Activated T-cell treated with anti-CD3 and anti-CD28 coated beads, Interleukin-2, amount 50 U/mL, for 4 hours (primary cell): ENCODE measurements around the gene EBI3. TPM values are rescaled to one million over a fixed set of nuclear protein-coding genes. Genes with fewer than 3 reads are reported as not detected.
"Not testable (repeated sequence)": the region's sequence is repeated elsewhere in the genome, so short reads cannot be mapped to it uniquely, and the experiment has no call there.

ENCODE experiments used
- ATAC-seq, 2 donors: fragments of 200-7000 bp; cut with Tn5 transposase; one replicate each; pipeline ENCODE4 v1.10.0; 2021
- DNase-seq: peaks from one replicate; pipeline ENCODE4 v3.0.0-alpha.2; 2020
- H3K27me3 Mint-ChIP-seq: one replicate; pipeline ENCODE4 v1.8.0; 2021; ENCODE audit warnings: low read depth, mixed read lengths
- H3K36me3 Mint-ChIP-seq: one replicate; pipeline ENCODE4 v1.8.0; 2022; ENCODE audit warnings: mixed read lengths; ENCODE audit not compliant: insufficient read depth
- H3K4me1 Mint-ChIP-seq: one replicate; pipeline ENCODE4 v1.8.0; 2021; ENCODE audit warnings: low read depth, mixed read lengths
- H3K4me3 Mint-ChIP-seq: one replicate; pipeline ENCODE4 v1.8.0; 2021; ENCODE audit warnings: mild to moderate bottlenecking, moderate library complexity, mixed read lengths
- H3K9me3 Mint-ChIP-seq: one replicate; pipeline ENCODE4 v1.8.0; 2021; ENCODE audit warnings: mixed read lengths
- total RNA-seq, 3 donors: library from RNA; stranded (reverse); gene quantifications; one replicate each; pipeline ENCODE4 v1.2.1, GENCODE V29; 2021

Gene EBI3
- total RNA-seq, 3 donors from 2014 or later, result 6.3 to 26.2 (median 9.9) TPM

GRCh38 chr19:4237510-4237909, 8.2 kb downstream of the EBI3 start:
- H3K36me3 Mint-ChIP-seq, ATAC-seq, H3K27me3 Mint-ChIP-seq, H3K4me1 Mint-ChIP-seq, H3K4me3 Mint-ChIP-seq, DNase-seq, H3K9me3 Mint-ChIP-seq: not testable (repeated sequence)

DNA sequence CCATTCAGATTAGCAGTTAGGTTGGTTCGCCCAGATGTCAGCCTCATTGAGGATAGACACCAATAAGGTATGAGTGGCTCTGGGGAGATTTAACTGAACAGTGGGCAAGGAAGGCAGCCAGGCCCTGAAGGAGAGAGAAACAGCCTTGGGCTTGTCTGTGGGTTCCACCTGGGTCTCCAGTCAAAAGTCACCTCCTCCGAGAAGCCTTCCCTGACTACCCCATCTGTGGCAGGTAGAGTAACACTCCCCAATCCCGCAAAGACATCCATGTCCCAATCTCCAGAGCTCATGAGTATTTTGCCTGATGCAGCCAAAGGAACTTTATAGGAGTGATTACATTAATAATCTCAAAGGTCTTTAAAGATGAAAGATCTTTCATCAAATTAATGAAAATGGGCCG, 9.5 kb downstream of the EBI3 start:
- ATAC-seq, result no peak
- Mint-ChIP-seq H3K27me3 (no peaks in the 10 kb centered on the region), H3K36me3 (no peaks in the 10 kb centered on the region), H3K9me3 (peaks cover 6% of the 10 kb centered on the region), H3K4me1 (peaks cover 1% of the 10 kb centered on the region), H3K4me3 (no peak overlapping the region)
- DNase-seq, result no peak

GRCh38 chr19:4241824-4242430, 12.6 kb downstream of the EBI3 start:
- Mint-ChIP-seq H3K36me3 (no peaks in the 10 kb centered on the region), H3K4me3 (no peak overlapping the region), H3K27me3 (no peaks in the 10 kb centered on the region), H3K4me1 (peaks cover 7% of the 10 kb centered on the region), H3K9me3 (peaks cover 6% of the 10 kb centered on the region)
- ATAC-seq (no peak), DNase-seq (no peak)

- not testable (repeated sequence) for ATAC-seq, DNase-seq, H3K9me3 Mint-ChIP-seq, H3K27me3 Mint-ChIP-seq, H3K4me3 Mint-ChIP-seq
- H3K36me3 Mint-ChIP-seq, result peaks cover 20% of the 10 kb centered on the region
- H3K4me1 Mint-ChIP-seq, result peaks cover 20% of the 10 kb centered on the region
Observed at GRCh38 chr19:4245938-4246337, 16.6 kb downstream of the EBI3 start.

DNA sequence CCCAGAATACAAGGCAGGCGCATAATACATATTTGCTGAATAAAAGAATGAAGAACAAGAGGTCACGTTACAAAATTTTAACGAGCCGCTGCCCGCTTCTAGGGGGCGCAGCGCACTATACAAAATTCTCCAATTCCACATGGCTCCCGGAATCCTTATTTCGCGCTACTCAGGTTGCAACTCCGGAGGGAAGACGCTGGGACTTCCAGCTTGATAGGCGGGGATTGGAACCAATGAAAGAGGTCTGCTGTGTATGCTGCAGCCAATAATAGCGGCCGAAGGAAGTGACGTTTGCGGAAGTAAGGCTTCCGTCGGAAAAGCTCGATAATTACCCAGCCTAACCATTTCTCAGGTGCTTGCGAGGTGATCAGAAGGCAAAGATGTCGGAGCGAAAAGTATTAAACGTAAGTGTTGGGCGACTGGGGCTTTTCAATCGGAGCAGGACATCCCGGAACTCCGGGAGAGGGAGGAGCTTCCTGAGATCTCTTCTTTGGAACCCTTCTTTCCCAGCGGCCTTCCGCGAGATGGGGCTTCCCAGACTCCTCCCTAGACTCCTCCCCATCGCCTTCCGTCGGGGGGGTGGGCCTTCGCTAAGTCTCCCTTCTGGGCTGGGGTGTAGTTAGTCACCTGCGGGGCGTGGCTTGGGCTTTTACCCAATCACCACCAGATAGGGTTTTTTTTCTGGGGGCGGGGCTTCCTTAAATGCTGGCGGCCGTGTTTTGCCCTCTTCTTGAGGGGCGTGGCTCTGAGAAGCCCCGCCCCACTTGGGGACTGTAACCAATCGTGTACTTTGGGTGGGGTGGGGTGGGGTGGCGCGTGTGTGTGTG, 17.7 kb downstream of the EBI3 start, which contains the start of gene YJU2:
YJU2 (plus strand) TSS at position 314 of the 827 bp plus-strand sequence; CDS start at position 381, 67 bp downstream.
- Mint-ChIP-seq H3K36me3 (peaks cover 24% of the 10 kb centered on the region), H3K4me1 (peaks cover 20% of the 10 kb centered on the region), H3K9me3 (peaks cover 3% of the 10 kb centered on the region), H3K4me3 (peak within 1 kb of the TSS; percentile 95), H3K27me3 (no peaks in the 10 kb centered on the region)
- ATAC-seq, result peak; percentile 96 to 97
- DNase-seq, result peak; percentile 98

GRCh38 chr19:4256563-4256962, 27.2 kb downstream of the EBI3 start:
- H3K9me3 Mint-ChIP-seq, result no peaks in the 10 kb centered on the region
- H3K36me3 Mint-ChIP-seq, result peaks cover 30% of the 10 kb centered on the region
- no peaks in the 10 kb centered on the region for H3K27me3 Mint-ChIP-seq
- no peak for DNase-seq
- H3K4me3 Mint-ChIP-seq, result no peak overlapping the region
- H3K4me1 Mint-ChIP-seq, result no peaks in the 10 kb centered on the region
- ATAC-seq, result peak in 1 of 2 donors; percentile 31

DNA sequence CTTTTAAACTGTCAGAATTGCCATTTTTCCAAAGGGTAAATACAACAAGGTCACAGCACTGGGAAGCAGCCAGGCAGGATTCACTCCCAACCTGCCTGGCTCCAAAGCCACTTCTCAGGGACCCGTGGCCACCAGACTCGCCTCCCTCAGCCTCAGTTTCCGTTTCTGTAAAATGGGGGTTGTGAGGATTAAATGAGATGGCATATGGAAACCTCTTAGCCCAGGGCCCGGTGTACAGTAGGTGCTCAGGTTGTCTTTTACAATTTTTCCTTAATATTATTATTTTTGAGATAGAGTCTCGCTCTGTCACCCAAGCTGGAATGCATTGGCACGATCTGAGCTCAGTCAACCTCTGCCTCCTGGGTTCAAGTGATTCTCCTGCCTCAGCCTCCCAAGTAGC, 27.7 kb downstream of the EBI3 start:
- H3K4me3 Mint-ChIP-seq, result no peak overlapping the region
- H3K36me3 Mint-ChIP-seq, result peaks cover 30% of the 10 kb centered on the region

GRCh38 chr19:4258181-4258580, 28.9 kb downstream of the EBI3 start:
- no peaks in the 10 kb centered on the region for H3K4me1 Mint-ChIP-seq
- no peak overlapping the region for H3K4me3 Mint-ChIP-seq
- peaks cover 30% of the 10 kb centered on the region for H3K36me3 Mint-ChIP-seq
- H3K27me3 Mint-ChIP-seq, result no peaks in the 10 kb centered on the region
- ATAC-seq (no peak), DNase-seq (no peak)
- H3K9me3 Mint-ChIP-seq, result no peaks in the 10 kb centered on the region

More for the DNA sequence above, 27.7 kb downstream of the EBI3 start:
- Mint-ChIP-seq H3K9me3 (no peaks in the 10 kb centered on the region), H3K27me3 (no peaks in the 10 kb centered on the region), H3K4me1 (no peaks in the 10 kb centered on the region)
- DNase-seq (no peak), ATAC-seq (no peak)

GRCh38 chr19:4260613-4261191, 31.4 kb downstream of the EBI3 start:
- no peak for DNase-seq
- Mint-ChIP-seq H3K36me3 (peaks cover 27% of the 10 kb centered on the region), H3K9me3 (no peaks in the 10 kb centered on the region), H3K27me3 (no peaks in the 10 kb centered on the region), H3K4me1 (peaks cover 14% of the 10 kb centered on the region), H3K4me3 (no peak overlapping the region)
- ATAC-seq, result no peak

DNA sequence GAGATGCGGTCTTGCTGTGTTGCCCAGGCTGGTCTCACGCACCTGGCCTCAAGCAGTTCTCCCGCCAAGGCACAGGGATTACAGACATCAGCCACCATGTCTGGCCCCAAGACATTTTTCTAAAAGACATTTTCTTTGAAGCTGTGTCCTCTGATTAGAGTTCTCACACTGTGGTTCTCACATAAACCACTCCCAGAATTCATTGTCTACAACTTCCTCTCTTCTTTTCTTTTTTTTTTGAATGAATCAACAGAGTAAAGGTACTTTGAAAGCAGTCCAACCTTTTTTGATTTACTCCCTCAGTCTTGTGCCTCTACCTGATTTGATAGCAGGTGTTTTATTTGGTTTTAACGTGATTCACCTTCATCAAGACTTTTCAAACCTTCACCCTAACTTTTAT, 35.5 kb downstream of the EBI3 start:
- ATAC-seq, result no peak
- Mint-ChIP-seq H3K4me1 (peaks cover 26% of the 10 kb centered on the region), H3K36me3 (peaks cover 32% of the 10 kb centered on the region)

DNA sequence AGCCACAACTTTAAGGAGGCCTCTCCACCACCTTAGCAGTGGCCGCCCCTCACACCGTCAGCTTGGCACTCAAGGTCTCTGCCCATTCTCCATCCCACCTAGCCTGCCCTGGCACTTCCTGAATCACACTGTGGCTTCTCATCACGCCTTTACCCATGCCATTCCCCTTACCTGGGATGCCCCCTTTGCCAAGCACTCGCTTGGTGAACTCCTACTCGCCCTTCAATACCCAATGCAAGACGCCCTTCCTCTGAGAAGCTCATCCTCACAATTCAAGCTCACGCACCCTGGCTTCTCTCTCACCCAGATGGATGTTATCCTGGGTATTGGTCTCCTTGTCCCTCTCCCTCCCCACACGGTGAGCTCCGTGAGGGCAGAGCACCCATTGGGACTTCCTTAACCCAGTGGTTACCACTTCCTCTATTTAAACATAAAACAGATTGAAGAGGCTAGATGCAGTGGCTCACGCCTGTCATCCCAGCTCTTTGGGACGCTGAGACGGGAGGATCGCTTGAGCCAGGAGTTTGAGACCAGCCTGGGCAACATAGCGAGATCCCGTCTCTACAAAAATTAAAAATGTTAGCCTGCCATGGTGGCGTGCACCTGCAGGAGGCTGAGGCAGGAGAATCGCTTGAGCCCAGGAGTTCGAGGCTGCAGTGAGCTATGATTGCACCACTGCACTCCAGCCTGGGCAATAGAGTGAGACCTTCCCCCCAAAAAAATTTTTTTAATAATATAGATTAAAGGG, 37.1 kb downstream of the EBI3 start:
- no peak for ATAC-seq
- no peak overlapping the region for H3K4me3 Mint-ChIP-seq
- H3K36me3 Mint-ChIP-seq, result peaks cover 31% of the 10 kb centered on the region
- no peaks in the 10 kb centered on the region for H3K27me3 Mint-ChIP-seq
- DNase-seq, result no peak
- no peaks in the 10 kb centered on the region for H3K9me3 Mint-ChIP-seq
- peaks cover 26% of the 10 kb centered on the region for H3K4me1 Mint-ChIP-seq

More for the DNA sequence above, 35.5 kb downstream of the EBI3 start:
- no peak for DNase-seq
- no peaks in the 10 kb centered on the region for H3K9me3 Mint-ChIP-seq
- H3K27me3 Mint-ChIP-seq, result no peaks in the 10 kb centered on the region
- H3K4me3 Mint-ChIP-seq, result no peak overlapping the region

DNA sequence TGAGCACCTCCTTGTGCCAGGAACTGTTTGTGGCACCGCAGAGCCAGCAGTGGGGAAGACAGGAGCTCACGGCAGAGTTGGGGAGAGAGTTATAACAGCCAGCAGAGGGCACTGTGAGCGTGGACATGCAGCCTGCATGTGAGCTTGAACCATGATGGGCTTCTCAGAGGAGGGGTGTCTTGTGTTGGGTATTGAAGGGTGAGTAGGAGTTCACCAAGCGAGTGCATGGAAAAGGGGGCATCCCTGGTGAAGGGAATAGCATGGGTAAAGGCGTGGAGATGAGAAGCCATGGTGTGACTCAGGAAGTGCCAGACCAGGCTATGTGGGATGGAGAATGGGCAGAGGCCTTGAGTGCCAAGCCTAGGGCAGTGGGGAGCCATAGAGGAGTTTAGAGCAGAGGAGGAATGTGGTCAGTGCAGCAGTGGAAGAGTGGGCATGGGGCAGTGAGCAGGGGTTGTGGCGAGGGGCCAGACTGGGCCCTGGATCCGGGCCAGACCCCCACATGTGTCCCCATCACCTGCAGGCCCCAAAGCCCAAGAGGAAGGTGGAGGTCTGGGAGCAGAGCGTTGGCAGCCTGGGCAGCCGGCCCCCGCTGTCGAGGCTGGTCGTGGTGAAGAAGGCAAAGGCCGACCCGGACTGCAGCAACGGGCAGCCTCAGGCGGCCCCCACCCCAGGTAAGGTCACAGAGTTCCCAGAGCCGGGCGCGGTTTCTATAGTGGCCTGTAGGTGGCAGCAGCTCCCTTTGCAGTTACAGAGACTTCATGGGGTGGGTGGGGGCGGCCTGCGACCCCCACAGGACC, 38.0 kb downstream of the EBI3 start:
- peaks cover 37% of the 10 kb centered on the region for H3K36me3 Mint-ChIP-seq
- peaks cover 26% of the 10 kb centered on the region for H3K4me1 Mint-ChIP-seq
- H3K4me3 Mint-ChIP-seq, result peak overlapping the region; percentile 13

DNA sequence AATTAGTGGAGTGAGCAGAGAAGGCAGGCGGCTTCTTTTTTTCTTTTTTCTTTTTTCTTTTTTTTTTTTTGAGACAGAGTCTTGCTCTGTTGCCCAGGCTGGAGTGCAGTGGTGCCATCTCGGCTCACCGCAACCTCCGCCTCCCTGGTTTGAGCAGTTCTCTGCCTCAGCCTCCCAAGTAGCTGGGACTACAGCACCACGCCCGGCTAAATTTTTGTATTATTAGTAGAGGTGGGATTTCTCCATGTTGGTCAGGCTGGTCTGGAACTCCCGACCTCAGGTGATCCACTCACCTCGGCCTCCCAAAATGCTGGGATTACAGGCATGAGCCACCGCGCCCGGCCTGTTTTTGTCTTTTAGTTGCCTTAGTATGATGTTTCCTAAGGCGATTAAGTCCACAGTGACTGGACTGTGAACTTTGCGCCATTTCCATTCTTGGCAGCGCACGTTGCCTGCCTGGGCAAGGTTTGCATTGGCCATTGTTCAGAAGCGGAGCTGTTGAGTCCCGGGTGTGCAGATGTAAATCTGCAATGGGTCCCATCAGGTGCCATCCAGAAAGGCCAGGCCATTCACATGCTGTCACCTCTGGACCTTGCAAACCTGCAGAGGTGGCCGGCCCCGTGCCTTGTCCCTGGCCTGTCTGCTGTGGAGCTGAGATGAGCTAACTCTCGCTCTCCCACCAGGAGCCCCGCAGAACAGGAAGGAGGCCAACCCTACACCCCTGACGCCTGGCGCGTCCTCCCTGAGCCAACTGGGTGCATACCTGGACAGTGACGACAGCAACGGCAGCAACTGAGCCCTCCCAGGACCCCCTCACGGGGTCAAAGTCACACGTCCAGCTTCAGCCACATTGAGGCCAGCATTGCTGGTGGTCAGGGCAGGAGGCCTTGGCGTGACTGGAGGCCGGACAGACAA, 38.8 kb downstream of the EBI3 start:
- DNase-seq (no peak), ATAC-seq (no peak)
- H3K4me1 Mint-ChIP-seq, result peaks cover 26% of the 10 kb centered on the region
- H3K36me3 Mint-ChIP-seq, result peaks cover 37% of the 10 kb centered on the region
- H3K27me3 Mint-ChIP-seq, result no peaks in the 10 kb centered on the region
- no peaks in the 10 kb centered on the region for H3K9me3 Mint-ChIP-seq
- no peak overlapping the region for H3K4me3 Mint-ChIP-seq

More for the DNA sequence above, 38.0 kb downstream of the EBI3 start:
- DNase-seq (peak; percentile 64), ATAC-seq (peak; percentile 65 to 76)
- Mint-ChIP-seq H3K9me3 (no peaks in the 10 kb centered on the region), H3K27me3 (no peaks in the 10 kb centered on the region)
